ENCODE data around the gene SURF2.

DNA sequence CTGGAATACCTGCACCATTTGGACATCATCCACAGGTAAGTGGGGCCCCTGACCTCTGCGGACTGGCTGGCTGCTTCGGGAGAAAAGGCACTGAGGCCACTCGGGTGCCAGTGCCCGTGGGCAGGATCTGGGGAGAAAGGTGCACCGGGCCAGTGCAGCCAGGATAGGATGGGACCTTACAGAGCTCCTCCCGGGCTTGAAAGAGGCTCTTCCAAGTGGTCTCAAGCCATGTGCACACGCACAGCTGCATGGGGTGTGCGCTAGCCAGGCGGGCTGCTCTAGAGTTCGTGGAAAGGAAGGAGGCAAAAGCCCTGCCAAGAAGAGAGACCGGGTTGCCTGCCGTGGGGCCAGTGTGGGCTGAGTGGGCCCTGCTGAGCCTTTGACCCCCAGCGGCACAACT, 33.2 kb downstream of the SURF2 start:
- TF ChIP-seq, protein P1, sequence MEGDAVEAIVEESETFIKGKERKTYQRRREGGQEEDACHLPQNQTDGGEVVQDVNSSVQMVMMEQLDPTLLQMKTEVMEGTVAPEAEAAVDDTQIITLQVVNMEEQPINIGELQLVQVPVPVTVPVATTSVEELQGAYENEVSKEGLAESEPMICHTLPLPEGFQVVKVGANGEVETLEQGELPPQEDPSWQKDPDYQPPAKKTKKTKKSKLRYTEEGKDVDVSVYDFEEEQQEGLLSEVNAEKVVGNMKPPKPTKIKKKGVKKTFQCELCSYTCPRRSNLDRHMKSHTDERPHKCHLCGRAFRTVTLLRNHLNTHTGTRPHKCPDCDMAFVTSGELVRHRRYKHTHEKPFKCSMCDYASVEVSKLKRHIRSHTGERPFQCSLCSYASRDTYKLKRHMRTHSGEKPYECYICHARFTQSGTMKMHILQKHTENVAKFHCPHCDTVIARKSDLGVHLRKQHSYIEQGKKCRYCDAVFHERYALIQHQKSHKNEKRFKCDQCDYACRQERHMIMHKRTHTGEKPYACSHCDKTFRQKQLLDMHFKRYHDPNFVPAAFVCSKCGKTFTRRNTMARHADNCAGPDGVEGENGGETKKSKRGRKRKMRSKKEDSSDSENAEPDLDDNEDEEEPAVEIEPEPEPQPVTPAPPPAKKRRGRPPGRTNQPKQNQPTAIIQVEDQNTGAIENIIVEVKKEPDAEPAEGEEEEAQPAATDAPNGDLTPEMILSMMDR (conservative IDR thresholded peaks at IDR 0.05) = no peak
- no peak for TF ChIP-seq EZH2 (IDR thresholded peaks at IDR 0.05; ENCODE audit: low read depth)
